AG04450 (cell line): ENCODE results near the gene CROCC. TPM values are rescaled to one million over a fixed set of nuclear protein-coding genes. Genes with fewer than 3 reads are reported as not detected.

Experiments
- CTCF ChIA-PET: fragments of 300-600, 350-600 bp; formaldehyde crosslinking; extraction: SDS; loops from one replicate; lab custom pipeline; 2022; ENCODE audit warnings: antibody characterized with exemption, inconsistent platforms; lab: Charles Lee
- POLR2A ChIA-PET: fragments of 350-600 bp; formaldehyde crosslinking; extraction: SDS; loops from one replicate; lab custom pipeline; 2021; ENCODE audit warnings: antibody characterized with exemption, inconsistent platforms; lab: Yijun Ruan, JAX
- DNase-seq: peaks from one replicate; pipeline ENCODE4 v3.0.0-alpha.2; 2011; ENCODE audit warnings: low read depth, low spot score
- H3K27ac ChIP-seq: one replicate; pipeline ENCODE4 v1.5.1; 2012; ENCODE audit warnings: low read depth, low read length, control low read depth
- H3K27me3 ChIP-seq: one replicate; pipeline ENCODE4 v1.6.0; 2012; ENCODE audit warnings: low read length; ENCODE audit not compliant: control insufficient read depth, insufficient read depth
- H3K4me3 ChIP-seq: 2 replicates; pipeline ENCODE4 v1.5.1; 2011; ENCODE audit warnings: mild to moderate bottlenecking, low read depth, low read length, control low read depth
- H3K9me3 ChIP-seq: 2 replicates; pipeline ENCODE4 v1.5.1; 2012; ENCODE audit warnings: low read length; ENCODE audit not compliant: control insufficient read depth, insufficient read depth
- CTCF ChIP-seq: IDR thresholded peaks from 2 replicates; pipeline ENCODE4 v1.5.1; 2011; ENCODE audit warnings: low read depth, low read length, control low read depth, inconsistent platforms
- polyA plus RNA-seq: library from polyadenylated mRNA; depleted of rRNA; stranded (reverse); fragments of >200 nt; gene quantifications from 2 replicates; pipeline ENCODE4 v1.2.3, GENCODE V29; 2011

Gene CROCC
- polyA plus RNA-seq, 1 experiment = 4.2 TPM

DNA sequence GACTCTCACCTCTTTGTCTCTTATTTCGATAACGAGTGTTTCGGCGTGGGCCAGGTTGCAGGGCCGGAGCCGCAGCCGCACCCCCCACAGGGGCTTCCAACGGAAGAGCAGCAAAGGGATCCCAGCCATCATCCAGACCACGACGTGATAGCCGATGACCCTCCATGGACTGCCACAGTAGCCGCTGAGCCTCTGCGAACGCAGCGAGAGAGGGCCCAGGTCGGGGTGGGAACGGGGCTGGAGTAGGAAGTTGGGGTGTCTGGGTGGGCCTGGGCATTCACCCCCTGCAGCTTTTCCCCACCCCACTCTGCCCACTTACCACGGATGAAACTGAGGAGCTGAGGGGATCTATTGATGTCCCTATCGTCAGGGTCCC lies 83.6 kb downstream of the CROCC start:
- ChIA-PET CTCF (no interaction called here), POLR2A (no interaction called here)
- Histone ChIP-seq H3K27ac (no peak overlapping the region), H3K27me3 (no peaks in the 10 kb centered on the region), H3K9me3 (no peaks in the 10 kb centered on the region), H3K4me3 (no peak overlapping the region)
- TF ChIP-seq CTCF = no peak
- no peak for DNase-seq

DNA sequence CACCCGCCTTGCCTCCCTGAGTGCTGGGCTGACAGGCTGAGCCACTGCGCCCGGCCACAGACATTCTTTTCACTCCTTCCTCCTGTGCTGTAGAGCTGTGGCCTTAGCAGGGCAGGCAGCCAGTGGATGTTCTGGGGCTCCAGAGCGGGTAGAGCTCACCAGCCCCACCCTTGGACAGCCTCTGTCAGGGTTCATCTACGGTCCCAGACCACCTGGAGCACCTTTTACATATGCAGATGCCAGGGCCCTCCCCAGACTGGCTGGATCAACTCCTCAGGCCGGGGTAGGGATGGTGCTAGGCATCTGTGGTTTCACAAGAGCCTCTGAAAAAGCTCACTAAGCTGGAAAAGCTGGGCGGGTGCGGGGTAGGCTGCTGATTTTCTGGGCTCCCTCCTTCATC lies 85.4 kb downstream of the CROCC start:
- H3K27ac ChIP-seq = no peak overlapping the region
- POLR2A ChIA-PET = no interaction called here
- no peak for DNase-seq
- no peak for TF ChIP-seq CTCF
- H3K4me3 ChIP-seq = no peak overlapping the region
- H3K27me3 ChIP-seq = no peaks in the 10 kb centered on the region
- CTCF ChIA-PET = interaction anchor here (1.7 kb wide), 1 partner anchor 55 kb away, joined by 5 read pairs; no protein-coding TSS in a partner anchor
- H3K9me3 ChIP-seq = no peaks in the 10 kb centered on the region; the same call in 1 of the 2 replicates

DNA sequence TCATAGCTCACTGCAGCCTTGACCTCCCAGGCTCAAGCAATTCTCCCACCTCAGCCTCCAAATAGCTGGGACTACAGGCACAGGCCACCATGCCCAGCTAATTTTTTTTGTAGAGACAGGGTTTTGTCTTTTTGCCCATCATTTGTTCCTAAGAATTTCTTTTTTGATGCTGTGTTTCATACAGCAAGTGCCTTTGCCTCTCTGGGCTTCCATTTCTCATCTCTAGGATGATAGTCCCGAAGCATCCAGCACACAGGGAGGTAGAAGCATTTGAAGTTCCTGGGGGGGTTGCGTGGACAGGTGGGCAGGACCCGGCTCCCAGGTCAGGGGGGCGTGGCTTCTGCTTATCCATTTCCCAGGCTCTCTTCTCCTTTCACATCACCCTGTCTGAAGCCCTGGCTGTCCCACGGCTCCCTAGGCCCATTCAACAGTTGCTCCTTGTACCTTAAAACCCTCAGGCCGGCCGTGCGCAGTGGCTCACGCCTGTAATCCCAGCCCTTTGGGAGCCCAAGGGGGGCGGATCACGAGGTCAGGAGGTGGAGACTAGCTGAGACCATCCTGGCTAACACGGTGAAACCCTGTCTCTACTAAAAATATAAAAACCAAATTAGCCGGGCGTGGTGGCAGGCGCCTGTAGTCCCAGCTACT lies 86.6 kb downstream of the CROCC start:
- CTCF ChIA-PET = interaction anchor here (0.6 to 1.7 kb wide), 3 partner anchors 26 to 1867 kb away, joined by 3 to 5 read pairs (median 4); no protein-coding TSS in a partner anchor
- no peaks in the 10 kb centered on the region; the same call in 1 of the 2 replicates for H3K9me3 ChIP-seq
- H3K4me3 ChIP-seq = no peak overlapping the region
- H3K27me3 ChIP-seq = no peaks in the 10 kb centered on the region
- no peak for TF ChIP-seq CTCF
- H3K27ac ChIP-seq = no peak overlapping the region
- no peak for DNase-seq
- POLR2A ChIA-PET = no interaction called here

GRCh38 chr1:17009706-17010105 lies 88.0 kb downstream of the CROCC start:
- no peaks in the 10 kb centered on the region; the same call in 1 of the 2 replicates for H3K9me3 ChIP-seq
- no peak for DNase-seq
- TF ChIP-seq CTCF = no peak
- CTCF ChIA-PET = interaction anchor here (0.9 to 1.8 kb wide), 2 partner anchors 49 to 58 kb away, joined by 3 to 6 read pairs; no protein-coding TSS in a partner anchor
- no peak overlapping the region for H3K4me3 ChIP-seq
- no peaks in the 10 kb centered on the region for H3K27me3 ChIP-seq
- POLR2A ChIA-PET = no interaction called here
- H3K27ac ChIP-seq = no peak overlapping the region

- Histone ChIP-seq H3K27me3 (no peaks in the 10 kb centered on the region), H3K9me3 (no peaks in the 10 kb centered on the region; the same call in 1 of the 2 replicates), H3K4me3 (peak overlapping the region; percentile 70), H3K27ac (no peak overlapping the region)
- ChIA-PET POLR2A (no interaction called here), CTCF (interaction anchor here (1.0 to 1.8 kb wide), 2 partner anchors 35 to 59 kb away, joined by 4 to 6 read pairs; no protein-coding TSS in a partner anchor)
- no peak for DNase-seq
- no peak for TF ChIP-seq CTCF
Measured at GRCh38 chr1:17011092-17011438, 89.3 kb downstream of the CROCC start.
